Smooth muscle cell (in vitro differentiated cells): Measurements from ENCODE around the gene BAIAP2L2. TPM values are rescaled to one million over a fixed set of nuclear protein-coding genes. Genes with fewer than 3 reads are reported as not detected.
A peak's percentile ranks its signal among the peaks of the same experiment; 100 is the strongest.
"Not testable (repeated sequence)": the region's sequence is repeated elsewhere in the genome, so short reads cannot be mapped to it uniquely, and the experiment has no call there.

Experiments used
- DNase-seq: peaks from one replicate; lab custom pipeline; 2025; ENCODE audit not compliant: unreplicated experiment; lab: John Stamatoyannopoulos, UW
- H2AFZ ChIP-seq: fragments of 200-600 bp; sonication (generic); 2 replicates; pipeline ENCODE4 v1.6.0; 2016; ENCODE audit warnings: antibody characterized with exemption, low read depth, mild to moderate bottlenecking
- H3F3A ChIP-seq: fragments of 200-600 bp; sonication (generic); 2 replicates; pipeline ENCODE4 v1.6.0; 2017; ENCODE audit warnings: antibody characterized with exemption, low read depth
- H3K27ac ChIP-seq: fragments of 200-600 bp; sonication (generic); 2 replicates; pipeline ENCODE4 v1.5.1; 2016; ENCODE audit warnings: low read depth, mild to moderate bottlenecking
- H3K27me3 ChIP-seq: fragments of 200-600 bp; sonication (generic); 2 replicates; pipeline ENCODE4 v1.6.1; 2016; ENCODE audit warnings: low read depth, mild to moderate bottlenecking
- H3K36me3 ChIP-seq: fragments of 200-600 bp; sonication (generic); 2 replicates; pipeline ENCODE4 v1.5.1; 2016; ENCODE audit warnings: low read depth
- H3K4me1 ChIP-seq: fragments of 200-600 bp; sonication (generic); 2 replicates; pipeline ENCODE4 v1.5.1; 2016; ENCODE audit warnings: low read depth
- H3K4me2 ChIP-seq: fragments of 200-600 bp; sonication (generic); 2 replicates; pipeline ENCODE4 v1.6.0; 2016; ENCODE audit warnings: mild to moderate bottlenecking
- H3K4me3 ChIP-seq: fragments of 200-600 bp; sonication (generic); 2 replicates; pipeline ENCODE4 v1.5.1; 2016; ENCODE audit warnings: mild to moderate bottlenecking
- H3K79me2 ChIP-seq: fragments of 200-600 bp; sonication (generic); 2 replicates; pipeline ENCODE4 v1.6.0; 2016; ENCODE audit warnings: low read depth, mild to moderate bottlenecking
- H3K9ac ChIP-seq: fragments of 200-600 bp; sonication (generic); 2 replicates; pipeline ENCODE4 v1.6.0; 2016; ENCODE audit warnings: low read depth
- H3K9me3 ChIP-seq: fragments of 200-600 bp; sonication (generic); replicated peaks from 2 replicates; pipeline ENCODE4 v1.5.1; 2016; ENCODE audit warnings: low read depth
- H4K20me1 ChIP-seq: fragments of 200-600 bp; sonication (generic); 2 replicates; pipeline ENCODE4 v1.6.0; 2016; ENCODE audit warnings: low read depth
- WGBS: methylation state at CpG from one replicate; pipeline ENCODE4 v1.1.7; 2016; ENCODE audit warnings: low lambda C conversion rate; 5-methylcytosine and 5-hydroxymethylcytosine counted together
- polyA plus RNA-seq: library from polyadenylated mRNA; unstranded; fragments of >200 nt; fragmentation: Nextera tagmentation; extraction: Ambion mirVana; gene quantifications from 2 replicates; pipeline ENCODE4 v1.2.1, GENCODE V29; 2016
- total RNA-seq: library from RNA; depleted of rRNA; stranded (reverse); fragments of >200 nt; gene quantifications from 2 replicates; pipeline ENCODE4 v1.2.3, GENCODE V29; 2014
- TF ChIP-seq, protein P1 (sequence below): fragments of 200-600 bp; sonication (generic); IDR thresholded peaks from 2 replicates; pipeline ENCODE4 v1.5.1; 2017; ENCODE audit warnings: borderline replicate concordance, mild to moderate bottlenecking, antibody characterized with exemption; ENCODE audit not compliant: insufficient read depth, poor library complexity, severe bottlenecking

The BAIAP2L2 gene
- total and polyA plus RNA-seq, 2 experiments from 2014 or later = 0.13 to 1.3 TPM

- WGBS = 40% methylated on average over 16 of the region's 17 CpGs
- TF ChIP-seq, protein P1, sequence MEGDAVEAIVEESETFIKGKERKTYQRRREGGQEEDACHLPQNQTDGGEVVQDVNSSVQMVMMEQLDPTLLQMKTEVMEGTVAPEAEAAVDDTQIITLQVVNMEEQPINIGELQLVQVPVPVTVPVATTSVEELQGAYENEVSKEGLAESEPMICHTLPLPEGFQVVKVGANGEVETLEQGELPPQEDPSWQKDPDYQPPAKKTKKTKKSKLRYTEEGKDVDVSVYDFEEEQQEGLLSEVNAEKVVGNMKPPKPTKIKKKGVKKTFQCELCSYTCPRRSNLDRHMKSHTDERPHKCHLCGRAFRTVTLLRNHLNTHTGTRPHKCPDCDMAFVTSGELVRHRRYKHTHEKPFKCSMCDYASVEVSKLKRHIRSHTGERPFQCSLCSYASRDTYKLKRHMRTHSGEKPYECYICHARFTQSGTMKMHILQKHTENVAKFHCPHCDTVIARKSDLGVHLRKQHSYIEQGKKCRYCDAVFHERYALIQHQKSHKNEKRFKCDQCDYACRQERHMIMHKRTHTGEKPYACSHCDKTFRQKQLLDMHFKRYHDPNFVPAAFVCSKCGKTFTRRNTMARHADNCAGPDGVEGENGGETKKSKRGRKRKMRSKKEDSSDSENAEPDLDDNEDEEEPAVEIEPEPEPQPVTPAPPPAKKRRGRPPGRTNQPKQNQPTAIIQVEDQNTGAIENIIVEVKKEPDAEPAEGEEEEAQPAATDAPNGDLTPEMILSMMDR = no peak
- H3K9ac ChIP-seq = no peak overlapping the region
- H3K79me2 ChIP-seq = no peaks in the 10 kb centered on the region
- H3K27ac ChIP-seq = no peak overlapping the region
- H3F3A ChIP-seq = no peaks in the 10 kb centered on the region
- H2AFZ ChIP-seq = no peak overlapping the region
- H3K4me3 ChIP-seq = peak overlapping the region; percentile 36
- no peaks in the 10 kb centered on the region for H3K9me3 ChIP-seq
- H3K27me3 ChIP-seq = peaks cover 4% of the 10 kb centered on the region
- H3K36me3 ChIP-seq = no peaks in the 10 kb centered on the region
- H3K4me1 ChIP-seq = peaks cover 22% of the 10 kb centered on the region
- H3K4me2 ChIP-seq = peak overlapping the region; percentile 85
- no peaks in the 10 kb centered on the region for H4K20me1 ChIP-seq
- DNase-seq = no peak
Observed at GRCh38 chr22:38081636-38081940, 28.9 kb downstream of the BAIAP2L2 start.

GRCh38 chr22:38080850-38081635 lies 29.4 kb downstream of the BAIAP2L2 start:
- Histone ChIP-seq H3K4me3 (peak overlapping the region; percentile 36), H3K27me3 (peaks cover 4% of the 10 kb centered on the region), H3F3A (no peaks in the 10 kb centered on the region), H3K9me3 (no peaks in the 10 kb centered on the region), H3K9ac (no peak overlapping the region), H2AFZ (no peak overlapping the region), H3K79me2 (no peaks in the 10 kb centered on the region), H3K27ac (no peak overlapping the region), H3K4me1 (peaks cover 22% of the 10 kb centered on the region), H3K4me2 (peak overlapping the region; percentile 85), H4K20me1 (no peaks in the 10 kb centered on the region), H3K36me3 (no peaks in the 10 kb centered on the region)
- no peak for DNase-seq
- 18% methylated on average over 108 of the region's 110 CpGs for WGBS
- TF ChIP-seq, protein P1 = no peak

DNA sequence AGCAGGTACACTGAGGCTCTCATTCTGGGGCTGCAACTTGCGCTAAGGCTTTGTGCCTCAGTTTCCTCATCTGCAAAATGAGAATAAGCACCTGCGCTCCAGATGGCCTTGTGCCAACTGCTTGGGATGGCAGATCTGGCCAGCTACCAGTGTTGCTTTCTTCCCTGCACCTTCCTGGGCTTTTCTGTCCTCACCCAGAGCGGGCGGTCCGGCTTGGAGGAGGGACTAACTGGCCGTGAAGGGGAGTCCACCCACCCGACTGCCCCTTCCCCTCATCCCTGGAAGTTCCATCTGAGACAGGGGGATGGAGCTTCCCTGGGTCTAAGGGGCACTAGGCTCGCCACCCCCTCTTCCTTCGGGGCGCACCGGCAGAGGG lies 30.0 kb downstream of the BAIAP2L2 start:
- no peak overlapping the region for H3K27ac ChIP-seq
- TF ChIP-seq, protein P1 = no peak
- peaks cover 22% of the 10 kb centered on the region for H3K4me1 ChIP-seq
- peak overlapping the region; percentile 85 for H3K4me2 ChIP-seq
- H2AFZ ChIP-seq = no peak overlapping the region
- H3K9me3 ChIP-seq = no peaks in the 10 kb centered on the region
- no peaks in the 10 kb centered on the region for H3K79me2 ChIP-seq
- no peak overlapping the region for H3K4me3 ChIP-seq
- no peaks in the 10 kb centered on the region for H4K20me1 ChIP-seq
- no peaks in the 10 kb centered on the region for H3F3A ChIP-seq
- DNase-seq = no peak
- 82% methylated on average over 11 of the region's 11 CpGs for WGBS
- H3K27me3 ChIP-seq = peaks cover 4% of the 10 kb centered on the region
- no peaks in the 10 kb centered on the region for H3K36me3 ChIP-seq
- H3K9ac ChIP-seq = no peak overlapping the region

GRCh38 chr22:38079804-38080203 lies 30.7 kb downstream of the BAIAP2L2 start:
- no peaks in the 10 kb centered on the region for H3K79me2 ChIP-seq
- WGBS = 86% methylated on average over 7 of the region's 7 CpGs
- no peak for DNase-seq

GRCh38 chr22:38079208-38079607 lies 31.3 kb downstream of the BAIAP2L2 start:
- H3F3A ChIP-seq, H3K36me3 ChIP-seq, H3K27me3 ChIP-seq, H3K27ac ChIP-seq, H3K9ac ChIP-seq, H3K79me2 ChIP-seq, H3K4me2 ChIP-seq, H4K20me1 ChIP-seq, H3K4me3 ChIP-seq, DNase-seq, H2AFZ ChIP-seq, H3K9me3 ChIP-seq: not testable (repeated sequence)
- WGBS = 83% methylated on average over 2 of the region's 2 CpGs
- H3K4me1 ChIP-seq = peaks cover 14% of the 10 kb centered on the region

More at GRCh38 chr22:38079804-38080203, 30.7 kb downstream of the BAIAP2L2 start:
- H3K9me3 ChIP-seq = no peaks in the 10 kb centered on the region
- peaks cover 18% of the 10 kb centered on the region for H3K4me1 ChIP-seq
- no peak overlapping the region for H3K27ac ChIP-seq
- H2AFZ ChIP-seq = no peak overlapping the region
- H3K4me2 ChIP-seq = no peak overlapping the region
- H3K36me3 ChIP-seq = no peaks in the 10 kb centered on the region
- no peak overlapping the region for H3K9ac ChIP-seq
- TF ChIP-seq, protein P1 = no peak
- no peaks in the 10 kb centered on the region for H3F3A ChIP-seq
- peaks cover 4% of the 10 kb centered on the region for H3K27me3 ChIP-seq
- H3K4me3 ChIP-seq = no peak overlapping the region
- no peaks in the 10 kb centered on the region for H4K20me1 ChIP-seq
